ENCODE measurements around the gene RPL13. TPM values are rescaled to one million over a fixed set of nuclear protein-coding genes. Genes with fewer than 3 reads are reported as not detected.

The RPL13 gene
- total and polyA plus RNA-seq, 10 of the 15 experiments (the other 5 are each of a cell fraction or from before 2014, with no cell fraction given), result 386 to 9,428 (median 2,486) TPM

GRCh38 chr16:89593841-89594240 is 33.4 kb downstream of the RPL13 start:
- Histone ChIP-seq H3K27me3 (replicated peaks in 1 of 2; ENCODE audit: control insufficient read depth in 2 of 2, insufficient read depth in 2 of 2, low read length in 1 of 2) (no peaks in the 10 kb centered on the region), H3K4me3 (no peak overlapping the region), H3K27ac (ENCODE audit: control insufficient read depth, insufficient read depth) (no peak overlapping the region), H3K4me1 (ENCODE audit: control insufficient read depth, insufficient read depth, low read length) (no peaks in the 10 kb centered on the region), H4K20me1 (ENCODE audit: control insufficient read depth, insufficient read depth) (no peaks in the 10 kb centered on the region), H3K36me3 (ENCODE audit: control insufficient read depth in 2 of 2, insufficient read depth in 2 of 2, low read length in 1 of 2) (no peaks in the 10 kb centered on the region; a peak in 1 of 4 replicates), H3K9me3 (replicated peaks; ENCODE audit: control insufficient read depth, insufficient read depth, low read length) (no peaks in the 10 kb centered on the region), H3K9ac (ENCODE audit: control insufficient read depth, insufficient read depth, low read length) (no peak overlapping the region), H3K79me2 (ENCODE audit: control insufficient read depth, insufficient read depth, low read length) (no peaks in the 10 kb centered on the region), H2AFZ (ENCODE audit: control insufficient read depth, low read depth, low read length) (no peak overlapping the region), H3K4me2 (ENCODE audit: control insufficient read depth, insufficient read depth) (no peak overlapping the region)
- BruUV-seq (replicated peaks), result no TSS peak
- 44% methylated on average over 14 of the region's 15 CpGs for WGBS (ENCODE audit: insufficient coverage, insufficient replicate concordance, low lambda C conversion rate, missing lambda C conversion rate)
- DNase-seq (ENCODE audit: low read depth, low spot score) (no peak), FAIRE-seq (no peak), ATAC-seq (peak; percentile 33; the same call in 2 of the 3 replicates)
- in situ Hi-C loops (cut with MboI), result no loop called here
- intact Hi-C loops (cut with micrococcal nuclease; ENCODE audit: unreplicated experiment), result no loop called here
- RAD21 ChIA-PET (ENCODE audit: unreplicated experiment), result no interaction called here
- POLR2A ChIA-PET, result no interaction called here
- TF ChIP-seq PRDM15 (CRISPR knock-in tag; IDR thresholded peaks at IDR 0.05), result no peak
- no peak for TF ChIP-seq MAX (IDR thresholded peaks at IDR 0.05; ENCODE audit: low read depth, low read length)
- SMC1A ChIA-PET (ENCODE audit: uncharacterized antibody, unreplicated experiment), result no interaction called here
- CTCF ChIA-PET, result no interaction called here
